A549 treated with CpdA at 1 μM for 4 hours (cell line): Measurements from ENCODE around the gene ERICH2. TPM values are rescaled to one million over a fixed set of nuclear protein-coding genes. Genes with fewer than 3 reads are reported as not detected.

Experiments
- total RNA-seq: library from RNA; stranded (reverse); fragments of 200-300 nt; extraction: Qiagen RNA extraction; gene quantifications from 5 replicates; pipeline ENCODE4 v1.2.3, GENCODE V29; 2022; ENCODE audit warnings: low read depth

ERICH2 gene, protein sequence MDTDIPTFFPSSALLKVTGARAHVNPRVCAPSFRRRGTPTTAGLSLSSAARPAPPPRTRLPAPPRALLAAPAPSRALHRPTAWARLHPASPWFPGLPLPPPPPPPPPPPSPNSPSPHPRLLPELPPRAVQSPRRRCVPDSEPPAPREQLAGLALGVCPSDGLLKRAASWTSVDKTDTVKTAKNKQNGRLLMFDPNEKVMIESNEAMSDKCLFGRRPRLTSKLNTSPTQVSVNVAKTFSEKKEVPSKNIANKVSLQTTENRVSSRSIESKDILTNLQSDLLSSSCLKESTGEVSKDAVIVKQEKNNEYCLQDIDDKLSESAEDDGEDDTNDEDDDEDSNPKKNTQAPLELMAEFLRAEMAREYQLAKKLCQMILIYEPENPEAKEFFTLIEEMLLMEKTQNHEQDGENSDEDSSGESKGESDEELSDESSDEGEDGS
- total RNA-seq, result not detected in 5 replicates

GRCh38 chr2:170770008-170770605 lies at the start of gene ERICH2:
Gene ERICH2, plus strand, starts transcription at chr2:170770378. Its CDS starts 304 bp downstream, at chr2:170770682.

DNA sequence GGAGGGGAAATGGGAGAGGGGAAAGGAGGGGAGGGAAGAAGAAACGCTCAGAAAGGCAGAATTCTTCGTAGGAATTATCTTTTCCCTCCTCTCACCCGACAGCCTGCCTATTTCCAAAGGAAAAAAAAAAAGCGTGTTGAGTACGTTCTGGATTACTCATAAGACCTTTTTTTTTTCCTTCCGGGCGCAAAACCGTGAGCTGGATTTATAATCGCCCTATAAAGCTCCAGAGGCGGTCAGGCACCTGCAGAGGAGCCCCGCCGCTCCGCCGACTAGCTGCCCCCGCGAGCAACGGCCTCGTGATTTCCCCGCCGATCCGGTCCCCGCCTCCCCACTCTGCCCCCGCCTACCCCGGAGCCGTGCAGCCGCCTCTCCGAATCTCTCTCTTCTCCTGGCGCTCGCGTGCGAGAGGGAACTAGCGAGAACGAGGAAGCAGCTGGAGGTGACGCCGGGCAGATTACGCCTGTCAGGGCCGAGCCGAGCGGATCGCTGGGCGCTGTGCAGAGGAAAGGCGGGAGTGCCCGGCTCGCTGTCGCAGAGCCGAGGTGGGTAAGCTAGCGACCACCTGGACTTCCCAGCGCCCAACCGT lies 46.4 kb downstream of the ERICH2 start, which contains the start of gene GAD1:
Gene GAD1 (plus strand): TSS at position 384 of the 589 bp plus-strand sequence. CDS start 1,705 bp downstream, outside the sequence.

Other genes starting within 250 kb of the ERICH2 start
- gene SP5, start 55.0 kb upstream of the ERICH2 start, total RNA-seq, result 0.03 TPM in 1 of 5 replicates, not detected in the others
- 0.20 to 0.98 TPM (median 0.66 TPM) in 5 replicates for gene GAD1, start 46.5 kb downstream of the ERICH2 start, total RNA-seq
- 86.1 to 108 TPM (median 91.6 TPM) in 5 replicates for gene GORASP2, start 158.9 kb downstream of the ERICH2 start, total RNA-seq